NCI-H2029 (cell line): ENCODE measurements around the gene SOX12.
"Not testable (repeated sequence)": the region's sequence is repeated elsewhere in the genome, so short reads cannot be mapped to it uniquely, and the experiment has no call there.

Source experiments
- DNase-seq: peaks from one replicate; lab custom pipeline; 2025; lab: John Stamatoyannopoulos, UW

SOX12 gene

DNA sequence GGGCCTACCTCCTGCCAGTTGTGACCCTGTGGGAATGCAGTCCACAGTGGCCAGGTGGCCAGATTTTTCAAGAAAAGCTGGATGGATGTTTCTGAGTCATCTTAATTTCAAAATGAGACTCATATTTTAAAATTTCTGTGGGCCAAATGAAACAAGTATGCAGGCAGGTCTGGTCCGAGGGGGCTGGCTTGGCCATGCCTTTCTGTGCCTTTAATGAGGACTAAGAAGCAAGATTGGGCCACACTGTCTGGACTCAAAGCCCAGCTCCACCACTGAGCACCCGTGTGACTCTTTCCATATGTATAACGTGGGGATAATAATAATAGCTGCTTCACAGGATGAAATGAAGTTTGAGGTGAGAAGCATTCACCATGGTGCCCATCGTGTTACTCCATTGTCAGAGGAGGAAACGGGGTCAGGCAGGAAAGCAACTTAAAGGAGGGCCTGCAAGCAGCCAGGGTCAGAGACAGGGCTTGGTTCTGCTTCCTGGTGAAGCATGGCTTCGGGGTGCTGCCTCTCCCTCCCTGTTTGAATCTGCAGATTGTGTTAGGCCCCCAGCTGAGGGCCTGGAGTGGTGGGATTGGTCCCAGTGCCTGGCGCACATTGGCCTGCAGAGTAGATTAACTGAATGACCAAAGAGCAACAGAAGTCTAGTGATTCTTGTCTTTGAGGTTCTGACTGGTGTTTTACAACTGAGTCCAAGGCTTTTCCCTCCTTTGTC, 3.8 kb downstream of the SOX12 start:
- no peak for DNase-seq

DNA sequence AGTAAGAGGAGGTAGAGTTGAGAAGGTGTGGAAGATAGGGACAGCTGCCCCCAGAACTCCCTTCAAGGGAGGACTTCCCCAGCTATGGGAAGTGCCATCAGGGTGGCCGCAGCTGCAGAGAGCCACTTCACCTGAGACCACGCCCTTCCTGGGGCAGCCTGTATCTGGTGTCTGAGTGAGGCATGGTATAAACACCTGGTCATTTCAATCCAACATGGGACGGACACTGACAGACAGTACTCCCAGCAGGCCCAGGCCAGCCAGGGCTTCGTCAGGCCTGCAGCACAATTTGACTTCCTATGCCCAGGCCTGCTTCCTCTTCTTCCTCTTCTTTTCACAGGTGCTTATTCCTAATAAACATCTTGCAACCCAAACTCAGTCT, 4.5 kb downstream of the SOX12 start:
- DNase-seq: peak; percentile 41

GRCh38 chr20:330233-331149, 5.1 kb downstream of the SOX12 start:
- DNase-seq: peak; percentile 60

DNA sequence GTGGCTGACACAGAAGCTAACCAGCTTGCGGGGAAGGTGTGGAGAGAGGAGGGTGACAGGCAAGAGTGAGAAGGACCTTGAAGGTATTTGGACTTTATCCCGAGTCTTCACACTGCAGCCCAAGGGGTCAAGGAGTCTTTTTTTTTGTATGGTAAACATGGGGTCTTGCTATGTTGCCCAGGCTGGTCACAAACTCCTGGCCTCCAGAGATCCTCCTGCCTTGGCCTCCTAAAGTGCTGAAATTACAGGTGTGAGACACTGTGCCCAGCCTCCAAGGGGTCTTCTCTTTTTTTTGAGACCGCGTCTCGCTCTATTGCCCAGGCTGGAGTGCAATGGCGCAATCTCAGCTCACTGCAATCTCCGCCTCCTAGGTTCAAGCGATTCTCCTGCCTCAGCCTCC, 9.2 kb downstream of the SOX12 start:
- DNase-seq: no peak

DNA sequence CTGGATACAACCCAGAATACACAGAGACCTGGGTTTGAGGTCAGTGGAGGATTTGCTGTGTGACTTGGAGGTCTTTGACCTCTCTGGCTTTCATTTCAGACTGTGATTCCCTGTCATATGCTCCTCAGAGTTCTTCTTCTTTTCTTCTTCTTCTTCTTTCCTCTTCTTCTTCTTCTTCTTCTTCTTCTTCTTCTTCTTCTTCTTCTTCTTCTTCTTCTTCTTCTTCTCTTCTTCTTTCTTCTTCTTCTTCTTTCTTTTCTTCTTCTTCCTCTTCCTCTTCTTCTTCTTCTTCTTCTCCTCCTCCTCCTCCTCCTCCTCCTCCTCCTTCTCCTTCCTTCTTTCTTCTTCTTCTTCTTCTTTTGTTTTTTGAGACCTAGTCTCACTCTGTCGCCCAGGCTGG, 10.7 kb downstream of the SOX12 start:
- not testable (repeated sequence) for DNase-seq

GRCh38 chr20:341682-342081, 16.3 kb downstream of the SOX12 start:
- DNase-seq: no peak

DNA sequence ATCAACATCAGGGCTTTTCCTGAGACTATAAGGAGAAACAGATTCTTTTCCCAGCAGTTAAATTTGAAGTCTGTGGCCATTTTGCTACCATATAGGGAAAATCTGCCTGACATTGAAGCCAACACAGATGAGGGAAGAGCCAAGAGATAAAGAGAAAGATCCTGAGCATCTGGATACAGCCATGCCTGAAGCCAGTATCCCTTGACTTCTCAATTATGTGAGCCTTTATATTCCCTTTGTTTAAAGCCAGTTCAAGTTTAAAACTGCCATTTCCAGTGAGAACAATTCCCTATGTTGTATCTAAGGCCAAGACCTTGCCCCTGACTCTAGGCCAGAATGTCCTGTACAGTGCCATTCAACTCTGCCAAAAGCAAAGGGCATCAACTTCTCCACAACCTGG, 17.8 kb downstream of the SOX12 start:
- DNase-seq: no peak

DNA sequence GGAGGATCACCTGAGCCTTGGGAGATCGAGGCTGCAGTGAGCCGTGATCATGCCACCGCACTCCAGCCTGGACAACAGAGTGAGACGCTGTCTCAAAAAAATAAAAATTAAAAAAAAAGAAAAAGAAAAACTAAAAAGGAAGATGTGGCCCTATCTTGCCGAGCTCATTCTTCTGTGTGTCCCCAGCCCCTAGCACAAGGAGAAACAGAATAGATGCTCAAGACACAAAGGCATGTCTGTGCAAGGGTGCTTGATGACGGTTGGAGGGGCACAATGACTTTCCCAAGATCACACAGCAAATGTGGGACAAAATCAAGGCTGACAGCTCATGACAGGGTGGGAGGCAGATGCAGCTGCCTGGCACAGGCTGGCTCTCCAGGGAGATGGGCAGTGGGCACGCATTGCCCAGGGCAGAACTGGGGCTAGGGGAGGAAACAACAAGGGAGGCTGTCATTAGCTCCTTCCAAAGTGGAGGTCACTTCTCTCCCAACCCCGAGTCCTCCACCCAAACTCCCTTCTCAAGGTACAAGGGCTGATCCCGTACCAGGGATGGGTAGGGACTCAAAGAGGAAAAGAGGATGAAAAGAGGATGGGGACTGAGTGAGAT, 20.8 kb downstream of the SOX12 start:
- no peak for DNase-seq

GRCh38 chr20:346640-347316, 21.4 kb downstream of the SOX12 start, which contains the start of gene NRSN2:
Gene NRSN2, plus strand, starts transcription at chr20:347111. Its CDS starts 2,533 bp downstream, at chr20:349644.
- peak; percentile 52 for DNase-seq

DNA sequence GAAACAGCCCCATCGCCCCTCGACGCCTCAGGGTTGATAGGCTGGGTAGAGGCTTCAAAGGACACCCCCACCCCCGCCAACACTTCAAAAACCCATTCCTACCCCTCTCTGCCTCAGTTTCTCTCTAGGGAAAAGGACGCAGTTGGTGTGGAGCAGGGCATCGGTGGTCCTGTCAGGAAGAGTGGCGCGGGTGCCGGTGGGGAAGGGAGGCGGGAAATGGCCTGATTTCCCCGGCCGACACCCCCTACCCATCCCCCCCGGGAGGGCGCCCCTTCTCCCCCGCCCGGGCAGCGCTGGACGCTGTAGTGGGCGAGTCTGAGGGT, 21.9 kb downstream of the SOX12 start:
- DNase-seq: no peak

DNA sequence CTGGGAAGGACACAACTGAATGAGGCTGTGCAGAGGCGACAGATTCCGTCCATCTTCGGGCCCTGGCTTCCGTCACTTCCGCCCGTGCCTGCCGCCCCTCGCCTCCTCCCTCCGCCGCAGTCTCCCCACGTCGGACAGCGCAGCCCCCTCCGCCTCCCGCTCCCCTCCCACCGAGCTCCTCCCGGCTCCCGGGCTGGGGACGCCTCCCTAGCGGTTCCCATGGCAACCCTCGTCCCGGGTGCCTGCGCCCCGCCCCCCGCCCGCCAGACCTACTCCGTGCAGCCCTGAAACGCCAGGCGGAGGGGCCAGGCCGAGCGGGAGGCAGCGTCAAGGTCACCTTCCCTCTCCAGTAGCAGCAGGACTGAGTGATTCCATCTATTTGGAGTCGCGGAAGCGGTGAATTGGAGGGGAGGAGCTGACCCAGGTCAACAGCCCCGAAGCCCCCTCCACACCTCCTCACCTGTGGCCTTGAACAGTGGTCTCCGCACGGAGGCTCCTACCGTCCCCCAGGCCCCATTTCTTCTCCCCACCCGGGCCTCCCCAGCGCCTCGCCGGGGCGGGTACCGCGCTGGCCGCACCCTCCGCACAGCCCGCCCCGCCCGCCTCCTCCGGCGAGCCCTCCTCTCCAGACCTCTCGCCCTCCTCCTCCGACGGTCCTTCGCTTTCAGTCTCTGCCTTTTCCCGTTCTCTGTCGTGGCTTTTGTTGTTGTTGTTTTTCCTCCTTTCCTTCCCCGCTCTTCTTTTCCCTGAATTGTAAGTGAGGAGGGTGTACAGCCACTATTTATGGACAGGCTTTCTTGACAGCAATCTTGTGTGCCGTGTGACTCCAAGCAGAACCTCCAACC, 22.5 kb downstream of the SOX12 start:
- DNase-seq: peak; percentile 93

GRCh38 chr20:348972-349841, 23.9 kb downstream of the SOX12 start:
- peak; percentile 21 for DNase-seq

- no peak for DNase-seq
These were observed 27.8 kb downstream of the SOX12 start for GRCh38 chr20:353166-353565.

- peak; percentile 65 for DNase-seq
These were observed 29.1 kb downstream of the SOX12 start for GRCh38 chr20:354298-354977.

GRCh38 chr20:356154-356553, 30.8 kb downstream of the SOX12 start:
- DNase-seq: not testable (repeated sequence)

- no peak for DNase-seq
These were observed 31.4 kb downstream of the SOX12 start for GRCh38 chr20:356745-357144.

GRCh38 chr20:358891-359555, 33.7 kb downstream of the SOX12 start:
- DNase-seq: no peak

GRCh38 chr20:361561-361960, 36.2 kb downstream of the SOX12 start:
- no peak for DNase-seq
